GM12864 (cell line): ENCODE data around the gene CADM4.
"Not testable (repeated sequence)": the region's sequence is repeated elsewhere in the genome, so short reads cannot be mapped to it uniquely, and the experiment has no call there.

Source experiments
- DNase-seq: peaks from one replicate; pipeline ENCODE4 v3.0.0-alpha.2; 2011; ENCODE audit warnings: low read depth
- H3K4me3 ChIP-seq: 2 replicates; pipeline ENCODE4 v1.5.1; 2011; ENCODE audit warnings: mild to moderate bottlenecking, low read depth, low read length, control low read depth
- CTCF ChIP-seq: IDR thresholded peaks from 2 replicates; pipeline ENCODE4 v1.5.1; 2011; ENCODE audit warnings: low read depth, mild to moderate bottlenecking, moderate library complexity, low read length, control low read depth, inconsistent platforms; ENCODE audit errors: missing control alignments

Gene CADM4

DNA sequence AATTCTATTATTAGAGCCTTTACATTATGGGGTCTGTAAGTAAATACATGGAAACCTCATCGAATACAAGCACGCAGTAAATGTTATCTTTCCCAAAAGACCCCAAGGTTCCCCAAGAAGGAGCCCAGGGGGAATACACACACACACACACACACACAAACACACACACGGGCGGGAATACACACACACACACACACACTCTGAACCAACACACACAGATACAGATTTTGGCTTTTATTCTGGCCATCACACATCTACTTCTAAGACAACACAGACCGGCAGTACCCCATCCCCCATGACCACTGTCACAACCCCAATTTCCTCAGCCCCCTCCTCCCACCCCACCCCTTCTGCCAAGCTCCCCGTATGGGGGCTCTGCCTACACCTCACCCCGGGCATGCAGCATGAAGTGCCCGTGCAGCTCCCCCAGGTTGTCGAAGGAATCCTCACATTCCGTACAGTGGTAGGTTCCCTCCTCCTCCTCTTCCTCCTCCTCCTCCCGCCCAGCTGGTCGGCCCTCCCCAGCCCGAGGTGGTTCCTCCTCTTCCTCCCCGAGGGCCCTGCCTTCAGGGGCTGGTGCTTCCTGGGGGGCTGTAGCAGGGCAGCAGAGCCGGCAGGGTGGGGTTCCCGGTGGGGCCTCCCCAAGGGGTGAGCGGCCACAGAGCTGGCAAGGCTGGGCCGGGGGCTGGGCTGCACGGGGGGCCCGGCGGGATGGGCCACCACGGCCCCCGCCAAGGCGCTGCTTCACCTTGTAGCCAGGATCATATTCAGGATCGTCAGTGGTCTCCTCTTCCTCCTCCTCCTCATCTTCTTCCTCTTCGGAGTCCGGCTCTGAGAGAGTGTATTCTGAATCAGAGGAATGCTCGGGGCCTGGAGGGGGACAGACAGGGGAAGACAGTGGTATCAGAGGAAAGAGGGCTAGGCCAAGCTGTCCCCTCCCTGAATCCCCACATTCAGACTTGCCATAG lies 32.1 kb downstream of the CADM4 start:
- TF ChIP-seq CTCF: no peak
- no peak for DNase-seq
- no peak overlapping the region for H3K4me3 ChIP-seq

DNA sequence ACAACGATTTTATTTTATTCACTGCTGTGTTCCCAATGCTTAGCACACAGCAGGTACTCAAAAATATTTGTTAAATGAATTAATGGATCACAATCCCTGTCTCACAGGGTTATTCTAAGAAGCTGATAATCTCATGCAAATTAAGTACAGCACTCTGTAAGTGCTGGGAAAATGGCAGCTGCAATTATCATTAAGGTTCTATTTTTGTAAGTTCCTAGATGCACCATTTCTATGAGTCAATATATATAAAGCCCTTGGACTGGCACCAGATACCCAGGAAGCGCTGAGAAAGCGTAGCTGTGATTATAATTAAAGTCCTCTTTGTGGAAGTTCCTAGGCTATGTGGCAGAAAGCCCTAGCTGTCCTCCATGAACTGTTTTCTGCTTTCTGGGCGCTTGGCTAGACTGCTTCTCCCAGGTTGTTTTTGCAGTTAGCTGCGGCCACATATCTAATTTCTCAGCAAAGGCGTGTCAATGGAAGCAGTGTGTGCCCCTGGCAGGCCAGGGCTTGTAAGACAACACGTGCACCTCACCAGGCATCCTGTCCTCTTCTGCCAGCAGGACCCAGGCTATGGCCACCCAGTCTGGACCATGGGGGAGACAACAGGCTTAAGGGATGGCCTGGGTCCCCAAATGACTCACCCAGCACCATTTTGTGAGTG lies 33.0 kb downstream of the CADM4 start:
- DNase-seq: no peak
- no peak overlapping the region for H3K4me3 ChIP-seq
- no peak for TF ChIP-seq CTCF

- H3K4me3 ChIP-seq: no peak overlapping the region
- no peak for DNase-seq
- no peak for TF ChIP-seq CTCF
These were observed 33.6 kb downstream of the CADM4 start for GRCh38 chr19:43605875-43606568.

- not testable (repeated sequence) for H3K4me3 ChIP-seq, DNase-seq
These were observed 39.3 kb downstream of the CADM4 start for GRCh38 chr19:43600326-43600725.

DNA sequence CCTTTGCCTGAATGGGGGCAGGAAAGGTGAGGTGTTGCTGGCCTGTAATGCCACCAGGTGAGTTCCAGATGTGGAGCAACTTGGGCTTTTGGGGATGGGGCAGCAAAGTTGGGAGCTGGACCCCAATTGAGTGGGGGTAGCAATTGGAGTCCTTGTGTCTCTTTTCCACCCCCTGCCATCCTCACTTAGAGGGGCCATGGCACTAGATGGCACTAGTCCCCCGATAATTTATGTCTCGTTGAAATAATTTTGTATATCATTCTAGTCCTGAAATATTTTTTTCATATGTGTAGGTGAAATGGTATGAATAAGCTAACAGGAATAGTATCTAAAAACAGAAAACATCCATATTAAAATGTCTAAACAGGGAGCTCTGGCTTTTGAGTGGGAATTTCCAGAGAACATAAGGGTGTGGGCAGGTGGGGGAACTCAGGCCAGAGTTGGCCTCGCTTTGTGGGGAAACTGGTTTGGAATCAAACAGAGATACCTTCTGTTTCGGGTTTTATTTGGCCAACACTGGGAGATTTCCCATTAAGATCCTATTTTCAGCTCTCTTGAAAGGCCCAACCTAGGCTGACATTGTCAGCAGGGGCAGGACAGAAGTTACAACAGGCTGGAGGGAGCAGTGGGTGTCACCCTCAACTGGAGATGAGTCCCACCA lies 39.9 kb downstream of the CADM4 start:
- no peak overlapping the region for H3K4me3 ChIP-seq
- no peak for DNase-seq
- TF ChIP-seq CTCF: no peak

DNA sequence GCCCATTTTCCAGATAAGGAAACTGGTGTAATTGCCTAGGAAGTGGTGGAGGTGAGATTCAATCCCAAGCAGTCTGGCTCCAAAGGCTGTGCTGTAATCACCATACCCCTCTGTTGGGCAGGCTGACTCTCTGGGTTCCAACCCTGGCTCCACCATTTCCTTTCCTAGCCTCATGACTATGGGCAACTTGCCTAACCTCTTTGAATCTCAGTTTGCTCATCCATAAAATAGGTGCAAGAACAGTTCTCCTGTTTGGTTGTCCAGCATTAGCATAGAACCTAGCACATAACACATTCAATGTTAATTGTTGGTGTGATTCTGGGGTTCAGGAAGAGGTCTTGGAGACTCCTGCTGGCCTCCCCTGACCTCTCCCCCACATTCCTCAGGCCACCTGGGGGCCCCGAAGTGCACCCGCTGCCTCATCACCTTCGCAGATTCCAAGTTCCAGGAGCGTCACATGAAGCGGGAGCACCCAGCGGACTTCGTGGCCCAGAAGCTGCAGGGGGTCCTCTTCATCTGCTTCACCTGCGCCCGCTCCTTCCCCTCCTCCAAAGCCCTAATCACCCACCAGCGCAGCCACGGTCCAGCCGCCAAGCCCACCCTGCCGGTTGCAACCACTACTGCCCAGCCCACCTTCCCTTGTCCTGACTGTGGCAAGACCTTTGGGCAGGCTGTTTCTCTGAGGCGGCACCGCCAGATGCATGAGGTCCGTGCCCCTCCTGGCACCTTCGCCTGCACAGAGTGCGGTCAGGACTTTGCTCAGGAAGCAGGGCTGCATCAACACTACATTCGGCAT lies 41.0 kb downstream of the CADM4 start:
- no peak overlapping the region for H3K4me3 ChIP-seq
- no peak for TF ChIP-seq CTCF
- no peak for DNase-seq
